ENCODE data around the gene POFUT2. TPM values are rescaled to one million over a fixed set of nuclear protein-coding genes. Genes with fewer than 3 reads are reported as not detected.
A peak's percentile ranks its signal among the peaks of the same experiment; 100 is the strongest.

POFUT2 gene
- total RNA-seq, 1 donor from 2014 or later: 38.3 TPM

DNA sequence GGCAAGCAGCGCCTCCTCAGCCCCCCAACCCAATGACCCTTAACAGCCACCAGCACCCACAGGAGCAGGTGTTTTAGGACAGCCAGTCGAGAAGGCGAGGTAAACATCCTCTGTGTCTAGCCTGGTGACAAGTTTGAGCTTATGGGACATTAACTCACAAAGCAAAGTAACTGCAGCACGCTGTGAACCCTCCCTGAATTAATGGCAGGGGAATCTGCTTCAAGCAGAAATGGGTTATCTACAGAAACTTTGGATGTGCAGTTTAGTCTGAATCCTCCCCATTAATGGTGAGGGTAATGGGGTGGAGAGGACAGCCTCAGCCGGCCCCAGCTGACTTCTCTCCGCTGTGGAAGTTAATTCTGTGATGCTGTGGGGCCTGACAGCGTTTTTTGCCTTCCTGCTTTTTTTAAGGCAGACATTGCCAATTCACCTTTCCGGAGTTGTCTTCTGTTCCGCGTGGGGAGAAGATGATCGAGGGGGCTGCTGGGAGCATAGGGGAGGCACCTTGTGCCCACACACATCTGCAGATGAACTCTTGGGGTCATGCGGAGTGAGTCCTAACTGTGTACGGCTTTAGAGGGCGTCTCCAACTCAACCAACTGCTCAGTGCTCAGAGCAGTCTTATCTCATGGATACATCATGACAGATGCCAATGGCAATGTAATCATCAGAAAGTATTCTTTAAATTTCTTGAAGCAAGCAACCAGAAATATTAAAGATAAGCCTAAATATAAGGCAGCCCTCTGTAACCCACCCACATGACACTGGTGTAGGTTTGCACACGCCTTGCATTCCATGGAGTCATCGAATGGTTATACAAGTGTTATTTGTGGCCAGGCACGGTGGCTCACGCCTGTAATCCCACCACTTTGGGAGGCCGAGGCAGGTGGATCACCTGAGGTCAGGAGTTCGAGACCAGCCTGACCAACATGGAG is 41.0 kb downstream of the POFUT2 start:
- Histone ChIP-seq H3K4me1 (no peaks in the 10 kb centered on the region), H3K4me3 (no peak overlapping the region), H3K27me3 (no peaks in the 10 kb centered on the region), H3K9me3 (no peaks in the 10 kb centered on the region), H3K27ac (no peak overlapping the region), H3K36me3 (no peaks in the 10 kb centered on the region)
- peak in 1 of 2 donors; percentile 62 for DNase-seq (ENCODE audit: extremely low spot score in 2 of 2)
- intact Hi-C loops (cut with DNase I): no loop called here
- no peak for TF ChIP-seq POLR2A (IDR thresholded peaks at IDR 0.05)
- TF ChIP-seq CTCF (IDR thresholded peaks at IDR 0.05): no peak
- no peak for TF ChIP-seq POLR2AphosphoS5 (IDR thresholded peaks at IDR 0.05; ENCODE audit: insufficient read depth in 1 of 2, low read depth in 1 of 2)

GRCh38 chr21:45244799-45245340 is 42.8 kb downstream of the POFUT2 start:
- no peak for TF ChIP-seq POLR2AphosphoS5 (IDR thresholded peaks at IDR 0.05; ENCODE audit: insufficient read depth in 1 of 2, low read depth in 1 of 2)
- no peak for TF ChIP-seq POLR2A (IDR thresholded peaks at IDR 0.05)
- no peak for TF ChIP-seq CTCF (IDR thresholded peaks at IDR 0.05)
- intact Hi-C loops (cut with DNase I): no loop called here
- Histone ChIP-seq H3K27me3 (no peaks in the 10 kb centered on the region), H3K27ac (no peak overlapping the region), H3K4me3 (no peak overlapping the region), H3K36me3 (no peaks in the 10 kb centered on the region), H3K4me1 (no peaks in the 10 kb centered on the region), H3K9me3 (no peaks in the 10 kb centered on the region)
- DNase-seq (ENCODE audit: extremely low spot score in 2 of 2): peak in 1 of 2 donors; percentile 60

DNA sequence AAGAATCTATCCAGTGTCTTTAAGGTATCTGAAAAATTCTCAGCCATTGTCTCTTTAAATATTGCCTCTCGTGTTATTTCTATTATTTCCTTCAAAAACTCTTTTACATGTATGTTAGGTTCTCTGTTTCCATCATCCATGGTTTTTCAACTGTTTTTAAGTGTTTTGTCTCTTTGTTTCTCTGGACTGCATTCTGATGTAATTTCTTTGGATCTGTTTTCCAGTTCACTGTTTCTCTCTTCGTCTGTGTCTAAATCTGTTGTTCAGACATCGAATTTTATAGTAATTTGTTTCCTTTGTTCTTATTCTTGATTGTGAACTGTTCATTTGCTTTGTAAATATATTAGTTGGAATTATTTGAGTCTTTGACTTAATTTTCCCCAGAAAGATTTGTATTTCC is 44.1 kb downstream of the POFUT2 start:
- intact Hi-C loops (cut with DNase I): no loop called here
- no peak overlapping the region for H3K27ac ChIP-seq
- H3K27me3 ChIP-seq: no peaks in the 10 kb centered on the region
- no peak overlapping the region for H3K4me3 ChIP-seq
- no peaks in the 10 kb centered on the region for H3K36me3 ChIP-seq
- no peaks in the 10 kb centered on the region for H3K4me1 ChIP-seq
- no peaks in the 10 kb centered on the region for H3K9me3 ChIP-seq
- TF ChIP-seq CTCF (IDR thresholded peaks at IDR 0.05): no peak
- TF ChIP-seq POLR2AphosphoS5 (IDR thresholded peaks at IDR 0.05; ENCODE audit: insufficient read depth in 1 of 2, low read depth in 1 of 2): no peak
- no peak for TF ChIP-seq POLR2A (IDR thresholded peaks at IDR 0.05)
- DNase-seq (ENCODE audit: extremely low spot score in 2 of 2): no peak

GRCh38 chr21:45241357-45241756 is 46.3 kb downstream of the POFUT2 start:
- peak in 1 of 2 donors; percentile 78 for DNase-seq (ENCODE audit: extremely low spot score in 2 of 2)
- intact Hi-C loops (cut with DNase I): no loop called here
- H3K27me3 ChIP-seq: no peaks in the 10 kb centered on the region
- H3K4me1 ChIP-seq: no peaks in the 10 kb centered on the region
- H3K4me3 ChIP-seq: no peak overlapping the region
- no peak overlapping the region for H3K27ac ChIP-seq
- no peaks in the 10 kb centered on the region for H3K36me3 ChIP-seq
- no peaks in the 10 kb centered on the region for H3K9me3 ChIP-seq
- TF ChIP-seq POLR2A (IDR thresholded peaks at IDR 0.05) (no peak), POLR2AphosphoS5 (IDR thresholded peaks at IDR 0.05; ENCODE audit: insufficient read depth in 1 of 2, low read depth in 1 of 2) (no peak), CTCF (IDR thresholded peaks at IDR 0.05) (no peak)

GRCh38 chr21:45237401-45237800 is 50.3 kb downstream of the POFUT2 start:
- TF ChIP-seq POLR2A (IDR thresholded peaks at IDR 0.05): no peak
- no peak for TF ChIP-seq CTCF (IDR thresholded peaks at IDR 0.05)
- TF ChIP-seq POLR2AphosphoS5 (IDR thresholded peaks at IDR 0.05; ENCODE audit: insufficient read depth in 1 of 2, low read depth in 1 of 2): no peak
- H3K27ac ChIP-seq: no peak overlapping the region
- no peaks in the 10 kb centered on the region for H3K27me3 ChIP-seq
- no peaks in the 10 kb centered on the region for H3K36me3 ChIP-seq
- intact Hi-C loops (cut with DNase I): no loop called here
- no peaks in the 10 kb centered on the region for H3K9me3 ChIP-seq
- no peak for DNase-seq (ENCODE audit: extremely low spot score in 2 of 2)
- H3K4me3 ChIP-seq: no peak overlapping the region
- no peaks in the 10 kb centered on the region for H3K4me1 ChIP-seq
